ENCODE results near the gene SLC47A2.

Gene SLC47A2

GRCh38 chr17:19726631-19727376 is 10.4 kb upstream of the SLC47A2 start:
- DNase-seq (ENCODE audit: low read depth): no peak

GRCh38 chr17:19725486-19725885 is 9.1 kb upstream of the SLC47A2 start:
- no peak for DNase-seq (ENCODE audit: low read depth)

GRCh38 chr17:19724501-19725420 is 8.4 kb upstream of the SLC47A2 start:
- DNase-seq (ENCODE audit: low read depth): peak; percentile 21

GRCh38 chr17:19723964-19724363 is 7.6 kb upstream of the SLC47A2 start:
- DNase-seq (ENCODE audit: low read depth): no peak

GRCh38 chr17:19720631-19721426 is 4.4 kb upstream of the SLC47A2 start:
- DNase-seq (ENCODE audit: low read depth): no peak

- DNase-seq (ENCODE audit: low read depth): no peak
Observed at GRCh38 chr17:19720210-19720475, 3.8 kb upstream of the SLC47A2 start.

GRCh38 chr17:19719355-19720209 is 3.2 kb upstream of the SLC47A2 start:
- DNase-seq (ENCODE audit: low read depth): no peak

- no peak for DNase-seq (ENCODE audit: low read depth)
Observed at GRCh38 chr17:19718613-19719354, 2.4 kb upstream of the SLC47A2 start.

GRCh38 chr17:19718041-19718612 is 1.7 kb upstream of the SLC47A2 start:
- no peak for DNase-seq (ENCODE audit: low read depth)

GRCh38 chr17:19717411-19717908 is 1.1 kb upstream of the SLC47A2 start:
- DNase-seq (ENCODE audit: low read depth): no peak

- no peak for DNase-seq (ENCODE audit: low read depth)
Observed at GRCh38 chr17:19717031-19717360, 612 bp upstream of the SLC47A2 start.

GRCh38 chr17:19714542-19715411 is 1.6 kb downstream of the SLC47A2 start:
- DNase-seq (ENCODE audit: low read depth): no peak

GRCh38 chr17:19713901-19714361 is 2.5 kb downstream of the SLC47A2 start:
- no peak for DNase-seq (ENCODE audit: low read depth)

GRCh38 chr17:19713462-19713861 is 2.9 kb downstream of the SLC47A2 start:
- DNase-seq (ENCODE audit: low read depth): no peak

- DNase-seq (ENCODE audit: low read depth): no peak
Observed at GRCh38 chr17:19712436-19713004, 3.9 kb downstream of the SLC47A2 start.

- DNase-seq (ENCODE audit: low read depth): no peak
Observed at GRCh38 chr17:19709841-19710240, 6.5 kb downstream of the SLC47A2 start.

- DNase-seq (ENCODE audit: low read depth): no peak
Observed at GRCh38 chr17:19708431-19709175, 7.8 kb downstream of the SLC47A2 start.

- no peak for DNase-seq (ENCODE audit: low read depth)
Observed at GRCh38 chr17:19707728-19708221, 8.6 kb downstream of the SLC47A2 start.

All from stimulated activated CD8-positive, alpha-beta memory T cell treated with anti-CD3 and anti-CD28 coated beads, Interleukin-15, amount 100 ng/mL, for 1 hour (primary cell).